ENCODE results near the gene C1QTNF8.

Gene C1QTNF8

GRCh38 chr16:1060416-1061340 lies 35.4 kb downstream of the C1QTNF8 start:
- DNase-seq (ENCODE audit: low spot score) = no peak

- no peak for DNase-seq (ENCODE audit: low spot score)
Observed at GRCh38 chr16:1059310-1059709, 36.7 kb downstream of the C1QTNF8 start.

GRCh38 chr16:1058216-1058615 lies 37.8 kb downstream of the C1QTNF8 start:
- no peak for DNase-seq (ENCODE audit: low spot score)

GRCh38 chr16:1057252-1057932 lies 38.7 kb downstream of the C1QTNF8 start:
- DNase-seq (ENCODE audit: low spot score) = peak; percentile 73

- DNase-seq (ENCODE audit: low spot score) = no peak
Observed at GRCh38 chr16:1056196-1056595, 39.8 kb downstream of the C1QTNF8 start.

GRCh38 chr16:1055557-1055924 lies 40.5 kb downstream of the C1QTNF8 start:
- DNase-seq (ENCODE audit: low spot score) = no peak

- peak; percentile 83 for DNase-seq (ENCODE audit: low spot score)
Observed at GRCh38 chr16:1054660-1055556, 41.1 kb downstream of the C1QTNF8 start.

GRCh38 chr16:1053700-1054368 lies 42.2 kb downstream of the C1QTNF8 start:
- DNase-seq (ENCODE audit: low spot score) = no peak

GRCh38 chr16:1053121-1053521 lies 42.9 kb downstream of the C1QTNF8 start:
- DNase-seq (ENCODE audit: low spot score) = no peak

- no peak for DNase-seq (ENCODE audit: low spot score)
Observed at GRCh38 chr16:1052721-1053120, 43.3 kb downstream of the C1QTNF8 start.

- DNase-seq (ENCODE audit: low spot score) = no peak
Observed at GRCh38 chr16:1051446-1051845, 44.6 kb downstream of the C1QTNF8 start.

GRCh38 chr16:1050921-1051320 lies 45.1 kb downstream of the C1QTNF8 start:
- DNase-seq (ENCODE audit: low spot score) = no peak

- no peak for DNase-seq (ENCODE audit: low spot score)
Observed at GRCh38 chr16:1050516-1050915, 45.5 kb downstream of the C1QTNF8 start.

GRCh38 chr16:1049976-1050247 lies 46.1 kb downstream of the C1QTNF8 start:
- no peak for DNase-seq (ENCODE audit: low spot score)

- no peak for DNase-seq (ENCODE audit: low spot score)
Observed at GRCh38 chr16:1049113-1049975, 46.7 kb downstream of the C1QTNF8 start.

GRCh38 chr16:1048442-1049112 lies 47.5 kb downstream of the C1QTNF8 start:
- peak; percentile 67 for DNase-seq (ENCODE audit: low spot score)

- no peak for DNase-seq (ENCODE audit: low spot score)
Observed at GRCh38 chr16:1047801-1048200, 48.2 kb downstream of the C1QTNF8 start.

GRCh38 chr16:1047123-1047522 lies 48.9 kb downstream of the C1QTNF8 start:
- no peak for DNase-seq (ENCODE audit: low spot score)

- DNase-seq (ENCODE audit: low spot score) = no peak
Observed at GRCh38 chr16:1045993-1046911, 49.8 kb downstream of the C1QTNF8 start.
